Left cardiac atrium (tissue), 4 donors: ENCODE results near the gene PCGF1. TPM values are rescaled to one million over a fixed set of nuclear protein-coding genes. Genes with fewer than 3 reads are reported as not detected.
A peak's percentile ranks its signal among the peaks of the same experiment; 100 is the strongest.
"Not testable (repeated sequence)": the region's sequence is repeated elsewhere in the genome, so short reads cannot be mapped to it uniquely, and the experiment has no call there.

Experiments
- ATAC-seq, 2 donors: fragments of 200-7000 bp; cut with Tn5 transposase; one replicate each; pipeline ENCODE4 v1.9.1; 2020; ENCODE audit warnings: mild to moderate bottlenecking in 2 of 2, moderate library complexity in 2 of 2
- DNase-seq: peaks from one replicate; pipeline ENCODE4 v3.0.0-alpha.2; 2020
- intact Hi-C, 2 donors: fragments of 100-400 bp; cut with DNase I; formaldehyde crosslinking; loops; one replicate each; pipeline versions ENCODE4 v1.14.1 to v1.15.1; 2022 to 2023
- total RNA-seq, 2 donors: library from RNA; stranded (reverse); fragmentation: NEBNext Ultra II Directional; extraction: Animal tissue kit (Norgen Biotek cat#: 25700); gene quantifications; one replicate each; pipeline ENCODE4 v1.2.1, GENCODE V29; 2021
- donor health status: DM: no; HTN: yes; CAD: no.
- donor health status: DM: no; HTN: yes; CAD: no; lungs with severe emphysema.
- donor health status: DM: yes; HTN: yes; CAD: no.
- donor health status: Dilated cardiomyopathy.

PCGF1 gene
- total RNA-seq, 2 donors from 2014 or later = 18.3 to 24.0 TPM

- intact Hi-C loops = loop anchor here in 1 of 2 donors (10.0 kb wide), 1 partner anchor 96 kb away; no protein-coding TSS in a partner anchor
- DNase-seq = no peak
- ATAC-seq = no peak
These were observed 18.6 kb downstream of the PCGF1 start for GRCh38 chr2:74488643-74489481.

- no peak for ATAC-seq
- no peak for DNase-seq
- intact Hi-C loops = loop anchor here in 1 of 2 donors (10.0 kb wide), 1 partner anchor 99 kb away; no protein-coding TSS in a partner anchor
These were observed 21.4 kb downstream of the PCGF1 start for GRCh38 chr2:74486141-74486540.

- not testable (repeated sequence) for DNase-seq
- intact Hi-C loops = loop anchor here (2.0 to 10.0 kb wide), 2 partner anchors 101 to 103 kb away; no protein-coding TSS in a partner anchor
These were observed 23.8 kb downstream of the PCGF1 start for GRCh38 chr2:74483675-74484164.

GRCh38 chr2:74482801-74483674 is 24.5 kb downstream of the PCGF1 start, which contains the start of the genes CCDC142 and TTC31:
Gene CCDC142 (minus strand): TSS chr2:74482998. CDS start chr2:74482837, 161 bp downstream.
Gene TTC31 (plus strand): TSS chr2:74483081. CDS start chr2:74483096, 15 bp downstream.
- intact Hi-C loops = loop anchor here (2.0 to 10.0 kb wide), 2 partner anchors 102 to 104 kb away; no protein-coding TSS in a partner anchor
- peak; percentile 97 for DNase-seq
- peak; percentile 98 to 99 for ATAC-seq

More at GRCh38 chr2:74483675-74484164, 23.8 kb downstream of the PCGF1 start:
- not testable (repeated sequence) for ATAC-seq

- DNase-seq = peak; percentile 74
These were observed 25.3 kb downstream of the PCGF1 start for GRCh38 chr2:74481961-74482800.

GRCh38 chr2:74481431-74481830 is 26.1 kb downstream of the PCGF1 start:
- DNase-seq = no peak
- intact Hi-C loops = loop anchor here in 1 of 2 donors (10.0 kb wide), 1 partner anchor 103 kb away; no protein-coding TSS in a partner anchor
- no peak for ATAC-seq

More at GRCh38 chr2:74481961-74482800, 25.3 kb downstream of the PCGF1 start:
- ATAC-seq = peak; percentile 71 to 75
- intact Hi-C loops = loop anchor here (2.0 to 10.0 kb wide), 2 partner anchors 103 to 105 kb away; no protein-coding TSS in a partner anchor

GRCh38 chr2:74474899-74475298 is 32.6 kb downstream of the PCGF1 start:
- intact Hi-C loops = no loop called here
- ATAC-seq = no peak
- no peak for DNase-seq

- intact Hi-C loops = no loop called here
- DNase-seq (no peak), ATAC-seq (no peak)
These were observed 33.0 kb downstream of the PCGF1 start for GRCh38 chr2:74474481-74474880.

- intact Hi-C loops = no loop called here
- no peak for DNase-seq
- peak in 1 of 2 donors; percentile 9 for ATAC-seq
These were observed 34.6 kb downstream of the PCGF1 start for GRCh38 chr2:74472945-74473258.

GRCh38 chr2:74472086-74472944 is 35.2 kb downstream of the PCGF1 start, which contains the start of gene MRPL53:
Gene MRPL53 (minus strand): TSS chr2:74472680. CDS start chr2:74472660, 20 bp downstream.
- peak; percentile 95 for DNase-seq
- intact Hi-C loops = no loop called here
- peak; percentile 96 to 98 for ATAC-seq

GRCh38 chr2:74471332-74472065 is 36.0 kb downstream of the PCGF1 start:
- ATAC-seq = no peak
- intact Hi-C loops = no loop called here

GRCh38 chr2:74470742-74471141 is 36.8 kb downstream of the PCGF1 start:
- intact Hi-C loops, ATAC-seq, DNase-seq: not testable (repeated sequence)

More at GRCh38 chr2:74471332-74472065, 36.0 kb downstream of the PCGF1 start:
- DNase-seq = no peak

GRCh38 chr2:74464406-74464805 is 43.1 kb downstream of the PCGF1 start:
- intact Hi-C loops = no loop called here
- ATAC-seq (peak; percentile 5 to 6), DNase-seq (no peak)

GRCh38 chr2:74462786-74463105 is 44.7 kb downstream of the PCGF1 start:
- DNase-seq = no peak

GRCh38 chr2:74462054-74462785 is 45.3 kb downstream of the PCGF1 start:
- ATAC-seq (no peak), DNase-seq (no peak)
- intact Hi-C loops = no loop called here

More at GRCh38 chr2:74462786-74463105, 44.7 kb downstream of the PCGF1 start:
- intact Hi-C loops = no loop called here
- no peak for ATAC-seq
